Cardiac fibroblast (primary cell): ENCODE data around the gene RNF208.
"Not testable (repeated sequence)": the region's sequence is repeated elsewhere in the genome, so short reads cannot be mapped to it uniquely, and the experiment has no call there.

Experiments
- DNase-seq, 2 donors: peaks; one replicate each; pipeline versions ENCODE4 v3.0.0 to v3.0.0-alpha.2; 2010; ENCODE audit warnings: low read depth in 2 of 2
- H3K4me3 ChIP-seq, 2 donors: replicated peaks in 1 of 2; 1 replicate in 1 of 2; 2 replicates in 1 of 2; pipeline ENCODE4 v1.5.1; 2011; ENCODE audit warnings: low read depth in 2 of 2, low read length in 2 of 2, mild to moderate bottlenecking in 2 of 2, moderate library complexity in 1 of 2
- CTCF ChIP-seq: IDR thresholded peaks from one replicate; pipeline ENCODE4 v1.5.1; 2011; ENCODE audit warnings: low read depth, mild to moderate bottlenecking, low read length, inconsistent platforms

The RNF208 gene

GRCh38 chr9:137245450-137246421 is 23.7 kb upstream of the RNF208 start:
- no peak for TF ChIP-seq CTCF
- no peak overlapping the region for H3K4me3 ChIP-seq
- no peak for DNase-seq

- no peak overlapping the region for H3K4me3 ChIP-seq
- TF ChIP-seq CTCF = no peak
- DNase-seq = peak in 1 of 2 donors; percentile 10
These were observed 22.7 kb upstream of the RNF208 start for GRCh38 chr9:137244486-137245449.

GRCh38 chr9:137243626-137244485 is 21.8 kb upstream of the RNF208 start:
- peak in 1 of 2 donors; percentile 20 for DNase-seq
- TF ChIP-seq CTCF = no peak
- H3K4me3 ChIP-seq = no peak overlapping the region

- DNase-seq = not testable (repeated sequence)
- H3K4me3 ChIP-seq = peak overlapping the region in 1 of 2 donors; percentile 93
These were observed 21.2 kb upstream of the RNF208 start for GRCh38 chr9:137243266-137243625.

GRCh38 chr9:137242269-137243203 is 20.5 kb upstream of the RNF208 start:
- TF ChIP-seq CTCF = no peak
- H3K4me3 ChIP-seq = peak overlapping the region; percentile 70 to 93
- DNase-seq = peak in 1 of 2 donors; percentile 10
